GM06990 (cell line): ENCODE data around the gene CYB5A.

Experiments
- DNase-seq: peaks from one replicate; pipeline ENCODE4 v3.0.0-alpha.2; 2011; ENCODE audit not compliant: insufficient read length; ENCODE audit errors: extremely low read depth
- H3K27me3 ChIP-seq: replicated peaks from 2 replicates; pipeline ENCODE4 v1.6.0; 2011; ENCODE audit warnings: low read length; ENCODE audit not compliant: control insufficient read depth, insufficient read depth
- H3K36me3 ChIP-seq: 2 replicates; pipeline ENCODE4 v1.5.1; 2011; ENCODE audit warnings: low read length; ENCODE audit not compliant: control insufficient read depth, insufficient read depth
- H3K4me3 ChIP-seq: replicated peaks from 2 replicates; pipeline ENCODE4 v1.5.1; 2011; ENCODE audit warnings: low read depth, mild to moderate bottlenecking, control low read depth, low read length
- TF ChIP-seq, protein P1 (sequence below): IDR thresholded peaks from 2 replicates; pipeline ENCODE4 v1.5.1; 2011; ENCODE audit warnings: low read length, control low read depth, mild to moderate bottlenecking, inconsistent platforms; ENCODE audit not compliant: insufficient read depth, poor library complexity, severe bottlenecking

The CYB5A gene

DNA sequence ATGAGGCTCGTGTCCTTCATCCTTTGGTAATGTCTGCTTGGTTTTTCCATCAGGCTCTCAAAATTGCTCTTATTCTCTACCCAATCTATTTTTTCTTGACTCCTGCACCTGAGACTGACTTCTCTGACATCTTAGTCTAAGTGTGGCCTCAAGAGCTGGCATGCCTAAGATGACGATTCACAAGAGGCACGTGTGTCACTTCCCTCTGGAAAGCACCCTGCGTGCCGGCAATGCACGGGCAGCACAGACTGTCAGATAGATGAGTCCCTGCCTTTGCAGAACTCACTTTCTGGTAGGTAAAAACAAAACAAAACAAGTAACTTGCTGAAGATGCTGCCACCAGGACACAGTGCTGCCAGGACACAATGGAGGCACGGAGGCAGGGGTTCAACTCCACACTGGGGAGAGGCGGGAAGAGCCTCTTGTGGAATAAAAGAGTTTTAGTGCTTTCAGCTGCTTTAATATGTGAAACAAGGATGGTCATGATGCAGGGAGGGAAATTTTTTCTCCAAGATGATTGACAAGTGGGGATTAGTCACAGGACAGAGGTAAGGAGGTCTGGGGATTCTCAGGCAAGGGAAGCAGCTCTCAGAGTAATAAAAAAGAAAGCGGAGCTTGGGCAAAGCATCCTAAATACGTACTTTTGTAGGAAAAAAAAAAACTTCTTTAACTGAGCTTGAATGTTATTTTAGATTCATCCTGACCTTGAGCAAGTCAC lies 27.3 kb downstream of the CYB5A start:
- TF ChIP-seq, protein P1, sequence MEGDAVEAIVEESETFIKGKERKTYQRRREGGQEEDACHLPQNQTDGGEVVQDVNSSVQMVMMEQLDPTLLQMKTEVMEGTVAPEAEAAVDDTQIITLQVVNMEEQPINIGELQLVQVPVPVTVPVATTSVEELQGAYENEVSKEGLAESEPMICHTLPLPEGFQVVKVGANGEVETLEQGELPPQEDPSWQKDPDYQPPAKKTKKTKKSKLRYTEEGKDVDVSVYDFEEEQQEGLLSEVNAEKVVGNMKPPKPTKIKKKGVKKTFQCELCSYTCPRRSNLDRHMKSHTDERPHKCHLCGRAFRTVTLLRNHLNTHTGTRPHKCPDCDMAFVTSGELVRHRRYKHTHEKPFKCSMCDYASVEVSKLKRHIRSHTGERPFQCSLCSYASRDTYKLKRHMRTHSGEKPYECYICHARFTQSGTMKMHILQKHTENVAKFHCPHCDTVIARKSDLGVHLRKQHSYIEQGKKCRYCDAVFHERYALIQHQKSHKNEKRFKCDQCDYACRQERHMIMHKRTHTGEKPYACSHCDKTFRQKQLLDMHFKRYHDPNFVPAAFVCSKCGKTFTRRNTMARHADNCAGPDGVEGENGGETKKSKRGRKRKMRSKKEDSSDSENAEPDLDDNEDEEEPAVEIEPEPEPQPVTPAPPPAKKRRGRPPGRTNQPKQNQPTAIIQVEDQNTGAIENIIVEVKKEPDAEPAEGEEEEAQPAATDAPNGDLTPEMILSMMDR, result no peak
- no peaks in the 10 kb centered on the region for H3K27me3 ChIP-seq
- peak overlapping the region; percentile 16 for H3K4me3 ChIP-seq
- no peaks in the 10 kb centered on the region; the same call in none of the 2 replicates for H3K36me3 ChIP-seq
- peak; percentile 65 for DNase-seq

GRCh38 chr18:74261053-74261713 lies 30.6 kb downstream of the CYB5A start:
- Histone ChIP-seq H3K27me3 (no peaks in the 10 kb centered on the region), H3K36me3 (no peaks in the 10 kb centered on the region; the same call in none of the 2 replicates), H3K4me3 (no peak overlapping the region)
- TF ChIP-seq, protein P1, result no peak
- no peak for DNase-seq

- H3K36me3 ChIP-seq, result no peaks in the 10 kb centered on the region; the same call in none of the 2 replicates
- H3K4me3 ChIP-seq, result no peak overlapping the region
- TF ChIP-seq, protein P1, result no peak
- no peak for DNase-seq
- H3K27me3 ChIP-seq, result no peaks in the 10 kb centered on the region
Measured at GRCh38 chr18:74259347-74259746, 32.4 kb downstream of the CYB5A start.

DNA sequence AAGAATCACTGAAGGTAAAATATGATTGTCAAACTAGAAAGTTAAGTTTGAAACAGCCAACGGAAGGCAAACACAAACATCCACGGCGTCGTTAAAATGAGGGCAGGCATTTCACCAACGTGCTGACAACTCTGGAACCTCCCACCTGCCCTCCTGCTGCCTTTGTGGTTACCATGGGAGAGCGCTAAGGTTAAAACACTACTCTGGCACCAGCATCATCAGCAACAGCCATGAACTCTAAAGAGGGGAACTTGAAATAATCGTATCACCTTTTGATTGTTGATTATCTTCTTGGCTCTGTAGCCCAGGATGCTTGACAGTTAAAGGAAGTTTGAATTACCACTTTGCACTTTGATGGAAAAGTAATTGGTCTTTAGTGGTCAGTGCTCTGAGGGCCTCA lies 34.7 kb downstream of the CYB5A start:
- TF ChIP-seq, protein P1, result no peak
- no peak for DNase-seq
- H3K4me3 ChIP-seq, result no peak overlapping the region
- H3K27me3 ChIP-seq, result no peaks in the 10 kb centered on the region
- no peaks in the 10 kb centered on the region; the same call in none of the 2 replicates for H3K36me3 ChIP-seq

DNA sequence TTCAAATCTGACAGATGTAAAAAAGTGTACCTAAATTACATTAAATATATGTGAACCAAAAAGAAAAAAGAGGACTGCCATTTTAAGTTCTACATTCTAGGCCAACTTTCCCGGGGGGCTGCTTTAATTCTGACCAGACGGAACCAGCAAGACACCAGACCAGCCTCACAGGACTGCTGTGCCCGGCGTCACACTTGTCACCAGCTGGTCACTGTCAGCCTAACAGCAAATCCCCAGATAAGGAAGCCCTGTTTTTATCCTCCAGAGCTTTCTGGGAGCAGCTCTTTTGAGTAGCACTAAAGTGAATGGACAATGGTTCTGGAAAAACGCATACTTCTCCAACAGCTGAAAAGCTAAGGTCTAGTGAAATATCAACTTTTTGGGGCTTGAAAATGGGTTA lies 35.6 kb downstream of the CYB5A start:
- Histone ChIP-seq H3K4me3 (no peak overlapping the region), H3K27me3 (no peaks in the 10 kb centered on the region), H3K36me3 (no peaks in the 10 kb centered on the region; the same call in 1 of the 2 replicates)
- TF ChIP-seq, protein P1, result no peak
- no peak for DNase-seq
